Activated naive CD4-positive, alpha-beta T cell treated with anti-CD3 and anti-CD28 coated beads for 36 hours (primary cell): ENCODE results near the gene MRPS18B. TPM values are rescaled to one million over a fixed set of nuclear protein-coding genes. Genes with fewer than 3 reads are reported as not detected.
"Not testable (repeated sequence)": the region's sequence is repeated elsewhere in the genome, so short reads cannot be mapped to it uniquely, and the experiment has no call there.

Experiments used
- CTCF ChIA-PET: fragments of 350-600 bp; sonication (Branson Sonifier 250); formaldehyde crosslinking; loops from one replicate; lab custom pipeline; 2021; ENCODE audit warnings: antibody characterized with exemption; lab: Charles Lee
- DNase-seq: peaks from one replicate; pipeline ENCODE4 v3.0.0-alpha.2; 2020
- H3K27ac Mint-ChIP-seq: one replicate; pipeline ENCODE4 v1.8.0; 2021; ENCODE audit warnings: mild to moderate bottlenecking, mixed read lengths
- H3K27me3 Mint-ChIP-seq: one replicate; pipeline ENCODE4 v1.8.0; 2021; ENCODE audit warnings: low read depth, mixed read lengths
- H3K36me3 Mint-ChIP-seq: one replicate; pipeline ENCODE4 v1.8.0; 2021; ENCODE audit warnings: low read depth, mixed read lengths
- H3K4me1 Mint-ChIP-seq: one replicate; pipeline ENCODE4 v1.8.0; 2021; ENCODE audit warnings: low read depth, mixed read lengths
- H3K4me3 Mint-ChIP-seq: one replicate; pipeline ENCODE4 v1.8.0; 2021; ENCODE audit warnings: mild to moderate bottlenecking, moderate library complexity, mixed read lengths
- H3K9me3 Mint-ChIP-seq: one replicate; pipeline ENCODE4 v1.8.0; 2021; ENCODE audit warnings: mixed read lengths
- intact Hi-C: fragments of 100-400 bp; cut with micrococcal nuclease; formaldehyde crosslinking; loops from one replicate; pipeline ENCODE4 v1.15.1; 2023
- total RNA-seq, 2 experiments: library from RNA; stranded (reverse); gene quantifications; one replicate each; pipeline ENCODE4 v1.2.3, GENCODE V29; 2021

MRPS18B gene
- total RNA-seq, 2 experiments from 2014 or later: 118 to 120 TPM

DNA sequence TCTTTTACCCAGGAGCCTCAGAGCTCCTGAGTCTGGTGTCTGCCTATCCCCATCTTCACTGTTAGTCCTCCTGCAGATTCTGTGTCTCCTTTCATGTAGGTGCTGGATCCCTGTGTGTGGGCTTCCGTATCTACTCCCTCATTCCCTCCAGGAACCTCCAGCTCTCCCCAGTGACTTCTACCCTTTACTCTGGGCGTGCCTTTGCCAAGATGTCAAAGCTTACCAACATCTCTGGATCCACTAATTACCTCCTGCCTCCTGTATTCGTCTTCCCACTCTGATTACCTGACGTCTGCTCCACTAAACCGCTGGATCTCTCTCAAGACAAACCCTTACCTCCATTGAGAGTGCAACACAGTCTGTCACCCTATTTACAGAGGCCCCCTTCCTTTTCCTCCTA is 27.1 kb downstream of the MRPS18B start:
- Mint-ChIP-seq H3K4me1 (peaks cover 34% of the 10 kb centered on the region), H3K36me3 (peaks cover 8% of the 10 kb centered on the region), H3K9me3 (no peaks in the 10 kb centered on the region), H3K27me3 (no peaks in the 10 kb centered on the region), H3K27ac (no peak overlapping the region), H3K4me3 (no peak overlapping the region)
- CTCF ChIA-PET: no interaction called here
- intact Hi-C loops: no loop called here
- DNase-seq: no peak

DNA sequence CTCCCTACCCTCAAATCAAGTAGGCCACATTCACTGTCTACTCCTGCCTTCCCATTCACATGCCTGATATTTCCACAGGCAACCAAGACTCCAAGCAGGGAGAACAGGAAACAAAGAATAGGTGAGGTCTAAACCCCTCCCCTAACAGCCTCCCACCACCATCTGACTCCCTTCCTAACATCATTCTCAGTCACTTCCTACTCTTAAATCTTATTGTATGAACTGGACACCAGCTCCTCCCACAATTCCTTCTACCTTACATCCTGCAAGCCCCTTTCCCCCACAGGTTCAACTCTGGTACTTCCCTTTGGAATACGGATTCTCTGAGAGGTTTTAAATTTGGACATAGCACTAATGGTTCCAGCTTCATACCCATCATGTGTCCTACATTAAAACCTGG is 28.3 kb downstream of the MRPS18B start:
- H3K4me3 Mint-ChIP-seq: no peak overlapping the region
- H3K36me3 Mint-ChIP-seq: peaks cover 6% of the 10 kb centered on the region
- no peak overlapping the region for H3K27ac Mint-ChIP-seq
- intact Hi-C loops: loop anchor here (1.0 to 2.0 kb wide), 4 partner anchors 19 to 71 kb away; partner anchors contain the start of genes ATAT1, DHX16 and MDC1
- DNase-seq: no peak
- no peaks in the 10 kb centered on the region for H3K9me3 Mint-ChIP-seq
- H3K27me3 Mint-ChIP-seq: no peaks in the 10 kb centered on the region
- peaks cover 28% of the 10 kb centered on the region for H3K4me1 Mint-ChIP-seq
- CTCF ChIA-PET: interaction anchor here (0.6 to 1.5 kb wide), 5 partner anchors 14 to 418 kb away, joined by 3 read pairs; no protein-coding TSS in a partner anchor

DNA sequence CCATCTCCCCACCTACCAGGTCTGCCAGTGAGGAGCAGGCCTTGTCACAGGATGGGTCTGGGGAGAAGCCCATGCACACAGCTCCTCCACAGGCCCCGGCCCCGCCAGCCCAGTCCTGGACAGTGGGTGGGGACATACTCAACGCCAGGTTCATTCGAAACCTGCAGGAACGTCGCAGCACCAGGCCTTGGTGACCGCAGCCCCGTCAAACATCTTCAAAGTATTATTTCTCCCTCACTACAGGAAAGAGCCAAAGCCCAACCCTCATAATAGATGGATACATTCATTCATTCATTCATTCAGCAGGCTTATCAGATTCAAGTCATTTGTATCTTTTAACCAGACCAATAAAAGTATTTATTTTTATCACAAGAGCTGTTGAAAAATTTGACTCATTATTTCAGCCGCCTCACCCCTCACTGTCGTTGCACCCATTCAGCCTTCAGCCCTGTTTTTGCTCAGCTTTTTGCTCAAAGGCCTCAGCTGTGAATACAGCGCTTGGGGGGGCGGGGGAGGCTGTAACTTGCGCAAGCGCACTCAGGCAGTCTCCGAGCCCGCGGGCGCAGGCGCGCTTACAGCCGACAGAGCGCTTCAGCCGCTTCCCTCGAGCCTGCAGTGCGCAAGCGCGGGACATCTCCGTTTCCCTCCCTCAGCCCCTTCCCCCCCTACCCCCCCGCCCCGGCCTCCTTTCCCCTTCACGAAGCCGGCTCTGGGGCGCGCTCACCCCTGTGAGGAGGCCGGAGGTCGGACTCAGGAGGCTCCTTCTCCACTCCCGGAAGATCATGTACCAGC is 29.0 kb downstream of the MRPS18B start, which contains the start of gene C6orf136:
Gene C6orf136 (plus strand): TSS at position 684 of the 792 bp plus-strand sequence. CDS start 99 bp downstream, at position 783.
- peaks cover 7% of the 10 kb centered on the region for H3K36me3 Mint-ChIP-seq
- intact Hi-C loops: loop anchor here (1.0 to 2.0 kb wide), 6 partner anchors 20 to 75 kb away; partner anchors contain the start of genes ATAT1, DHX16, MDC1 and MRPS18B
- DNase-seq: peak; percentile 94
- CTCF ChIA-PET: interaction anchor here (0.6 to 1.5 kb wide), 4 partner anchors 13 to 368 kb away, joined by 3 read pairs; no protein-coding TSS in a partner anchor
- peak within 1 kb of the TSS; percentile 86 for H3K27ac Mint-ChIP-seq
- H3K4me1 Mint-ChIP-seq: peaks cover 22% of the 10 kb centered on the region
- no peaks in the 10 kb centered on the region for H3K27me3 Mint-ChIP-seq
- peak within 1 kb of the TSS; percentile 85 for H3K4me3 Mint-ChIP-seq
- no peaks in the 10 kb centered on the region for H3K9me3 Mint-ChIP-seq

DNA sequence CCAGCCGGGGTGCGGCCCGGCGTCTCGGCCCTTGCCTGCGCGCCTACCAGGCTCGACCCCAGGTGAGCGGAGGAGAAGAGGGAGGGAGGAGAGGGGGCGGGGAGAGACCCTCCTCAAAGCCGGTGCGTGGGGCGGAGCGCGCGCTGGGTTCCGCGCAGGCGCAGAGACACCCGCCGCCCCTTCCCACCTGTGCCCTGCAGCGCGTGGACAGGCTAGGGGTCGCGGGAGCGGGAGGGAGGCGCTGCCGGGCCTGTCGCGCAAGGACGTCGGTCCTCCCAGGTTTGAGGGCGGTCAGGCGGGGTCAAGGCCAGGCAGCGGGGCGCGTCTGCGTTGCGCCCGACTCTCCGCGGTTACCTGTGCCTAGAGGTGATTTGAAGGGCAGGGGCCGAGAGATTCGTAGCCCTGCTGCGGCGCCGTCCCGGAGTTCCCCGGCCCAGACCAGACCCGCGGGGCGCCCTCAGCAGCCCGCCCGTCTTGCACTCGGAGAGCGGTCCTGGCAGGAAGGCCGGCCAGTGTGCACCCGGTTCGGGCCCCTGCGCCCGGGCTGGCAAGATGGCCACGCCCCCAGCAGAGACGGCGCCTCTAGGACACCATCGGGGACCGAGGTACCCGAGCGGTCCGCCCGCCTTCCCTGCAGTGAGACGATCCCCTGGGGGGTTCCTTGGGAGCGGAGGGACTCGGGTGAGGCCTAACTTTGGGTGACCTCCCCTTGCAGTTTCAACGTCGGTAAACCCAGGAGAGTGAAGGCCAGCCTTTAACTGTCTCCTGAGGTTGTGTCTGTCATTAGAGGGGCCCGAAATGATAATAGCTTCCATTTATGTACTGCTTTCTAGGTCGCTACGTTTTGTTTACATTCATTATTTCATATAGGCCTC is 29.8 kb downstream of the MRPS18B start:
- CTCF ChIA-PET: interaction anchor here (1.5 kb wide), 1 partner anchor 194 kb away, joined by 3 read pairs; no protein-coding TSS in a partner anchor
- peaks cover 20% of the 10 kb centered on the region for H3K4me1 Mint-ChIP-seq
- peak overlapping the region; percentile 85 for H3K4me3 Mint-ChIP-seq
- H3K27me3 Mint-ChIP-seq: no peaks in the 10 kb centered on the region
- no peaks in the 10 kb centered on the region for H3K9me3 Mint-ChIP-seq
- intact Hi-C loops: loop anchor here (1.0 to 2.0 kb wide), 5 partner anchors 21 to 74 kb away; partner anchors contain the start of genes ATAT1, DHX16, MRPS18B and PPP1R10
- peak; percentile 80 for DNase-seq
- H3K27ac Mint-ChIP-seq: peak overlapping the region; percentile 86
- H3K36me3 Mint-ChIP-seq: peaks cover 5% of the 10 kb centered on the region

DNA sequence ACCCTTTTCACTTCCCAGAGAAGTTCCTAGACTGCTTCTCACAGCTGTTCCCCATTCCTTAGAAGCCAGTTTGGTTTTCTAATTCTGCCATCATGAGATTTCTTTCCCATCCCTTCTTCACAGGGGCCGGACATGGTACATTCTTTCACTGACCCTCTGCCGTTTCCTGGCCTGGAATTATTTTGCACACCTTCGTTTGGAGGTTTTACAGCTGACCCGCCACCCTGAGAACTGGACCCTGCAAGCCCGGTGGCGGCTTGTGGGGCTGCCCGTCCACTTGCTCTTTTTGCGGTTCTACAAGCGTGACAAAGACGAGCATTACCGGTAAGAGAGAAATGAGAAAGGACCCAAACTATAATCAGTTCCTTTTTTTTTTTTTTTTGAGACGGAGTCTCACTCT is 33.5 kb downstream of the MRPS18B start:
- Mint-ChIP-seq H3K36me3 (peaks cover 12% of the 10 kb centered on the region), H3K4me3 (no peak overlapping the region), H3K27me3 (no peaks in the 10 kb centered on the region), H3K9me3 (no peaks in the 10 kb centered on the region), H3K4me1 (peaks cover 15% of the 10 kb centered on the region), H3K27ac (no peak overlapping the region)
- intact Hi-C loops: no loop called here
- CTCF ChIA-PET: interaction anchor here (1.1 kb wide), 1 partner anchor 10 kb away, joined by 4 read pairs; no protein-coding TSS in a partner anchor
- no peak for DNase-seq

DNA sequence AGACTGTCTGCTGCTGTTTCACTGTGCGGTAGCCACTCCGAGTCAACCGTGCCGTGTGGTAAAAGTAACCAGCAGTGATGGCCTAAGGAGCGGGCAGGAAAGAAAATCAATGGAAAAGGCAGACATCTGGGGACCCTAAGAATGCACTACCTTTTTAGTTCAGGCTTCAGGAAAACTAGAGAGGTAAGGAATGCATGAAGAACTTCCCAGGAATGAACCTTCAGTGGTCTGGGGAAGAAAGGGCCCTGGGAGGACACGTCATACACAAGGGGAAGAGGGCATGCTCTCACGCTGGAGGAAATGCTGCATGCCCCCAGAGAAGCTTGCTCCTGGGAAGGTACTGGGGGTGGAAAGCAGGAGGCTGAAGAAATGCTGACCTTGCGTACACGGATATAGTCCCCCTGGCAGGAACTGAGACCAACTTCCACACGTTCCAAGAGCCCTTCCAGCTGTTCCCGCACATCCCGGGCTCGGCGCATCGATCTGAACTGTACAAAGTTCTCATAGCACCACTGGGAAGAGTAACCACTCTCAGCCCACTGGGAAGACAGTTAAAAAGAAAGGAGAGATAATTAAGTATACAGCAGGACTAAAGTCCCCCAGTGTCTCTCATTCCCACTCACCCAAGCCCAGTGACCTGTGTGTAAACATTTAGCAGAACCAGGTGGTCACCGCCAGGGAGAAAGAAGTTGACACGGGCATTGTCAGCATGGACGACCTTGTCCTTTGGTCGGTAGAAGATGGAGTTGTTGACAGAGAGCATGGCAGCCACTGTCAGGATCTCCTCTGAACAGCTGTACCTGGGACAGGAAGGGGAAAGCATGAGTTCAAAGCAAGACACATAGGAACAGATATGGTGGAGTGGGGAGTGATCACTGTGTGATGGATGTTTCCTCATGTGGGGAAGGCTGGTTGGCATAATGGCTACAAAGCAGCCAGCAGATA is 37.4 kb downstream of the MRPS18B start:
- intact Hi-C loops: no loop called here
- no peak for DNase-seq
- Mint-ChIP-seq H3K27me3 (no peaks in the 10 kb centered on the region), H3K4me1 (no peaks in the 10 kb centered on the region), H3K4me3 (no peak overlapping the region), H3K27ac (no peak overlapping the region), H3K36me3 (peaks cover 21% of the 10 kb centered on the region), H3K9me3 (no peaks in the 10 kb centered on the region)
- CTCF ChIA-PET: no interaction called here

DNA sequence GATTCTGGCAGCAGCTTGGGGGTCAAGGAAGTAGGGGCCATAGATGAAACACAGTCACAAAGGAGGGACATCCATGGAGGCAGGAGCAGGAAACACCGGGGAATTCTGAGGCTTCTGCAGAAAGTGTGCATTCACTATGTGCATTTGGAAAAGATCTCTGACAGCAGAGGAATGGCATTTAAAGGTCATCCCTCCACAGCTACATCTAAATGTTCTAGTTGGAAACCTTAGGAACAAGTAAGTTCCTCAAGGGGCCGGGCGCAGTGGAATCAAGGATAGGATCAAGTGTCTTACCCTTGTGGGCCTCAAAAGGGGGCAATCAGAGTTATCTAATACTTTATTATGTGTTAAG is 38.1 kb downstream of the MRPS18B start:
- Mint-ChIP-seq H3K36me3 (peaks cover 23% of the 10 kb centered on the region), H3K9me3 (no peaks in the 10 kb centered on the region), H3K4me1 (no peaks in the 10 kb centered on the region), H3K27me3 (no peaks in the 10 kb centered on the region), H3K4me3 (no peak overlapping the region), H3K27ac (no peak overlapping the region)
- intact Hi-C loops: no loop called here
- DNase-seq: no peak
- CTCF ChIA-PET: no interaction called here

DNA sequence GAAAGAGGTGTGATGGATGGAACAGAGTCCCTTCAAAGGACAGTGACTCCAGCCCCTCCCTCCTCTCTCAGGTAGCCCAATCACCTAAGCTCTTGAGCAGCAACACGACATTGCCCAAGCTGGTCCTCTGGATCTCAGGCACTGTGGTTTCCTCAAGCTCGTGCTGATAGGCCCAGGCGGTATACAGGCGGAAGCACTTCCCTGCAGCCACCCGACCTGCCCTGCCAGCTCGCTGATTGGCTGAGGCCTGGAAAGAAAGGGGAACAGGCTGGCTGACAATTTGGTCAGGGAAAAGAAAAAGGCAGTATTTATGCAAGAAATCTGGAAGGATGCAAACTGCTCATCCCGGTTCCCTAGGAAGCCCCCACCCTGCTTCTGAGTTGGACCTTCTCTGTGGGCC is 38.9 kb downstream of the MRPS18B start:
- Mint-ChIP-seq H3K4me1 (no peaks in the 10 kb centered on the region), H3K27ac (no peak overlapping the region), H3K36me3 (peaks cover 21% of the 10 kb centered on the region), H3K27me3 (no peaks in the 10 kb centered on the region), H3K9me3 (no peaks in the 10 kb centered on the region), H3K4me3 (no peak overlapping the region)
- no peak for DNase-seq
- intact Hi-C loops: no loop called here
- CTCF ChIA-PET: no interaction called here

DNA sequence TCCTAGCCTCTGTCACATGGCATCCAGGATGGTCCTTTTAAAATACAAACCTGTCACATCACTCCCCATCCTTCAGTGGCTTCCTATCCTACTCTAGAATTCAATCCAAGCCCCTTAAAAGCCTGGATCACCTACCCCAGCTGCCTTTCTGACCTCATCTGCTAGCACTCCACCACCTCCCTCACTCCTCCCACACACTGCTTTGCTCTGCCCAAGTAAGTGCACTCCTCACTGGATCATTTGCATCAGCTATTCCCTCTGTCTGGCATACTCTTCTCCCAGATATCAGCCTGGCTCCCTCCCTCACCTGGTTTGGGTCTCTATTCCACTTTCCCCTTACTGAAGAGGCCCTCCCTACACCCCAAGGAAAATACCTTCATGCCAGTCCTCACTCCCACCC is 39.8 kb downstream of the MRPS18B start:
- H3K36me3 Mint-ChIP-seq: peaks cover 31% of the 10 kb centered on the region
- no peak for DNase-seq
- H3K27ac Mint-ChIP-seq: no peak overlapping the region
- H3K9me3 Mint-ChIP-seq: no peaks in the 10 kb centered on the region
- CTCF ChIA-PET: no interaction called here
- H3K4me3 Mint-ChIP-seq: no peak overlapping the region
- intact Hi-C loops: no loop called here
- no peaks in the 10 kb centered on the region for H3K27me3 Mint-ChIP-seq
- no peaks in the 10 kb centered on the region for H3K4me1 Mint-ChIP-seq

DNA sequence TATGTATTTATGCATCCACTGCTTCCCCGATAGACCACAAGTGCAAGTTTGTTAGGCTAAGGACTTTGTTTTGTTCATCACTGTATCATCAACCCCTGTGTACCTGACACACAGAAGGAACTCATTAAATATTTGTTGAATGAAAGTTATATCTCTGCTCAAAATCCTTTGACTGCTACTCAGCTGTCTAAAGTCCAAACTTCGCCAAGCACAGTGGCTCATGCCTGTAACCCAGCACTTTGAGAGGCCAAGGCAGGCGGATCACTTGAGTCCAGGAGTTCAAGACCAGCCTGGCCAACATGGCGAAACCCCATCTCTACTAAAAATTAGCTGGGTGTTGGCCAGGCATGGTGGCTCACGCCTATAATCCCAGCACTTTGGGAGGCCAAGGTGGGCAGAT is 40.3 kb downstream of the MRPS18B start:
- H3K9me3 Mint-ChIP-seq, H3K4me3 Mint-ChIP-seq, H3K27ac Mint-ChIP-seq, H3K4me1 Mint-ChIP-seq, H3K27me3 Mint-ChIP-seq, DNase-seq, intact Hi-C loops: not testable (repeated sequence)
- CTCF ChIA-PET: interaction anchor here (1.1 kb wide), 1 partner anchor 116 kb away, joined by 3 read pairs; no protein-coding TSS in a partner anchor
- H3K36me3 Mint-ChIP-seq: peaks cover 34% of the 10 kb centered on the region

DNA sequence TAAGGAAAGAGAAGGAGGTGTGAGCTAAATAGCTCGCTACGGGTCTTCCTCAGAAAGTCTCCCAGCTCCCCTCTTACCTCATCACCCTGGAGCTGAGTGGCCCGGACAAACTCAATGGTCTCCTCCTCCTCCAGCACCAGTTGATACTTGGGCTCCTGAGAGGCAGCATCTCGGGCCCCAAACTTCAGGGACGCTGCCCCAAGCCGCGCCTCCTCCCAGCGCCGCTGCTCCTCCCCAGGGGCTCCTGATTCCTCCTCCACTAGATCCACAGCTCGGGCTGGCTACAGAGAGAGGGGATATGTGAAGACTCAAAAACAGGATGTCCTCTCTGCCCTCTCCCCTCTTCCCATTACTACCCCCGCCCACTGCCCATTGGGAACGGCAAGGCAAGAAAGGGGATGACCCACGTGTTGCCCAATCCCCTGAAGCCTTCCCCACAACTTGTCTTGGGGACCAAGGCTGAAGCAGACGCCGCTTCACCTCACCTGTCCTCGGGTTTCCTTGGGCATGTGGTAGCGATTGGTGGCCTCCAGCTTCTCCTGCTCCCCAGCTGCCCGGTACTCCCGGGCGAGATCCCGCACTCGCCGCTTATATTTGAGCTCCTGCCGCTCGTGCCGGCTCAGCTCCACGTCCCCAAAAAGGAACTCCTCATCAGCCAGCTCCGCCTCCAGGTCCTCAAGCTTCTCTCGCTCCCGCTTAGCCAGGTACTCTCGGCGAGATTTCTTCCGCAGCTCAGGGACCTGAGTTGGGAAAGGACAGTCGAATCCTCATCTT is 47.5 kb downstream of the MRPS18B start:
- Mint-ChIP-seq H3K4me3 (no peak overlapping the region), H3K27ac (no peak overlapping the region), H3K27me3 (no peaks in the 10 kb centered on the region), H3K4me1 (peaks cover 10% of the 10 kb centered on the region), H3K36me3 (peaks cover 36% of the 10 kb centered on the region), H3K9me3 (no peaks in the 10 kb centered on the region)
- intact Hi-C loops: no loop called here
- CTCF ChIA-PET: interaction anchor here (1.1 kb wide), 2 partner anchors 66 to 94 kb away, joined by 3 to 4 read pairs; no protein-coding TSS in a partner anchor
- no peak for DNase-seq
